Hypothalamus (tissue), 51 donors: ENCODE data around the gene RNF32.

Experiments
- DNase-seq, 51 donors: peaks; one replicate each; lab custom pipeline; 2025; lab: John Stamatoyannopoulos, UW

Gene RNF32

GRCh38 chr7:156640257-156640948 is at the start of gene RNF32:
Gene RNF32 (plus strand): TSS chr7:156640774. CDS start chr7:156643878, 3,104 bp downstream.
- DNase-seq = peak; percentile 55 to 95 (median 86)

- no peak for DNase-seq
Measured at GRCh38 chr7:156592155-156592884, 48.3 kb upstream of the RNF32 start.

DNA sequence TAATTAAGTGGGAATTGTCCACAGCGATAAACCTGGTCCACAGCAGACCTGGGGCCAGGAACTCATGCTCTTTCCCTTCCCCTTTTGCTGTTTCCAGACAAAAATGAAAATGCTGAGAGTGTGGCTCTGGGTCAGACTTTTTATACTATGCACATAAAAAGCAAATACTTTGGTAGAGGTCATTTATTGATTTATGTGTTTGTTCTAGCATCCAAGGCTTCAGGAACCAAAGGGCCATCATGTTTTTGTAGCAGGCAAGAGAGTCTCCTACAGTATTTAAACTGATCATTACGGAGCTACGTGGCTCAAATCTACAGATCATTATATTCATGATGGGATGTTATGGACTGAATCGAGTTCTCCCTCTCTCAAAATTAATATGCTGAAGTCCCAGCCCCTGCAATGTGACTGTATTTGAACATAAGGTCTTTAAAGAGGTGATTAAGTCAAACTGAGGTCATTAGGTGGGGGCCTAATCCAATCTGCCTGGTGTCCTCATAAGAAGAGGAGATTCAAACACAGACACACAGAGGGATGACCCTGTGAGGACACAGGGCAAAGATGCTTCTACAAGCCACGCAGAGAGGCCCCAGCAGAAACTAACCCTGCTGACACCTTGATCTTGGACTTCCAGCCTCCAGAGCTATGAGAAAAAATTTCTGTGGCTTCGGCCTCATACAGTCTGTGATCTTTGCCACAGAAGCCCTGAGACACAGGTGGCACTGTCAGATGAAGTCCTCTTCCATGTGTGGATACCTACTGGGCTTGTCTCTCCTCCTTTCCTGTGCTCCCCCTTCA is 46.1 kb upstream of the RNF32 start:
- DNase-seq = no peak

GRCh38 chr7:156600496-156600895 is 40.1 kb upstream of the RNF32 start:
- no peak for DNase-seq

DNA sequence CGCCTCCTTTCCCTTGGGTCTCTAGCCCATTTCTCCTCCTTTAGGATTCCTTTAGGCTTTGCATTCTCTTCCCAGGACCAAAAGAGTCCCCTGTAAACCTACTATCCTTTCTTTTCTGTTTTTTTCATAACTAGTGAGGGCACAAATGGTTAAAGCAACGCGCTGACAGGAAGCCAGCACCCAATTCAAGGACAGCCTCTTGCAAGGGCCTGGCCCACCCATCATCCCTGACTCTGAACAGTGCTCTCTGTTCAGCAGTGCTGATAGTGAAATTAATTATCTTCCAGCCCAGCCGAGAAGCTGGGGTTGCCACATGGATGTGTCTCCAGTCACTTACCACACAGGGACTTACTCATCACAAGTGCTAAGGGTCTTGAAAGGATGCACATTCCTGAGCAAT is 38.3 kb upstream of the RNF32 start:
- DNase-seq = no peak

GRCh38 chr7:156603011-156603410 is 37.6 kb upstream of the RNF32 start:
- no peak for DNase-seq

GRCh38 chr7:156603629-156604028 is 36.9 kb upstream of the RNF32 start:
- no peak for DNase-seq

GRCh38 chr7:156604311-156604710 is 36.3 kb upstream of the RNF32 start:
- DNase-seq = no peak

DNA sequence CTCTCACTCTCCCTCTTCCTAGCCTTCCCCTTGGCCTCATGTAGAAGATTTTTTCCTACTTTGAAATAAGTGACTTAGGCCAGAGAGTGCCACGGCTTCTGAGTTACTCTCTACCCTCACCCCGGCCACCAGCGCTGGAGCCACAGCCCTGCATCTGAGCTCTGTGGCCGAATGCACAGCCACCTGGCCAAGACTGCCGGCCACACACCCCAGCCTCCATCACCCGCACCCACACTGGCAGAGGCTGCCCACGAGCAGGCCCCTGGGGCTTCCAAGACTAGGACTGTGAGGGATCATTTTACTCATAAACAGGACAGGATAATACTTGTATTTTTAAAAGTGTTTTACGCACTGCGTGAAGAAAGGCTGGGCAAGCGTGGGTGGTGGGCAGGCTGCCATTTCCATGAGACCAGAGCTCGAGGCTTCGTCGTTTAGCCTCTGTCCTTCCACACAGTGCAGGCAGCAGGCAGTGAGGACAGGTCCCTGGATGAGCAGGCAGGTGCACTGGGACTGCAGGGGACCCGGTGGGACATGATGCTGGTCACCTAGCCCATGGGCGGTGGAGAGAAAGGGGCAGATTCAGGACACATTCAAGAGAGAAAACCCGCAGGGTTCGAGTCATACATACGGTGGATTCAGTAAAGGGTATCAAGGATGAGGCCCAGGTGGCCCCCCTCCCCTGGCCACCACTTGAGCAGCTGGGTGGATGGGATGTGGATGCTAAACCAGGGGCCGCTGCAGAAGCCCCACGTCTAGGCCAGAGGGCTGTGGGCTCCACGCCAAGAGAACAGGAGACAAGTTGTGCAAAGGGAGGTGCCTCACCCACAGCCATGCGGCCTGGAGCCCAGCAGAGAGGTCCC is 35.5 kb upstream of the RNF32 start:
- no peak for DNase-seq

DNA sequence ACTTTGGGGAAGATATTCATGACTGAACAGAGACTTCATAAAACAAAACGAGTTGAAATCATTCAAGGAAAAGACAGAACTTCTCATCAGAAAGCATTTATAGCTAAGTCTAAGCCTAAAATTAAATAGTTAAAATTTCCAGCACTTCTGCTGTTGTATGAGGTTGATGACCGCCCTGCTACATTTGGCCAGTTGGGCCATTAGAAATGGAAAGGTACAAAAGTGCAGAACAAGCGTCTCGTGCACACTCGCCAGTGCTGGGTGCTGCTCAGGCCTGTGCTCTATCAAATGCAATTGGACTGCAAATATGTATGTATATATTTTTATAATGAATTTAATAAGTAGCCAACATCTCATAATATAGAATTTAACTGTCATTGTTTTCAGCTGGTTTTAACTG is 34.4 kb upstream of the RNF32 start:
- no peak for DNase-seq

DNA sequence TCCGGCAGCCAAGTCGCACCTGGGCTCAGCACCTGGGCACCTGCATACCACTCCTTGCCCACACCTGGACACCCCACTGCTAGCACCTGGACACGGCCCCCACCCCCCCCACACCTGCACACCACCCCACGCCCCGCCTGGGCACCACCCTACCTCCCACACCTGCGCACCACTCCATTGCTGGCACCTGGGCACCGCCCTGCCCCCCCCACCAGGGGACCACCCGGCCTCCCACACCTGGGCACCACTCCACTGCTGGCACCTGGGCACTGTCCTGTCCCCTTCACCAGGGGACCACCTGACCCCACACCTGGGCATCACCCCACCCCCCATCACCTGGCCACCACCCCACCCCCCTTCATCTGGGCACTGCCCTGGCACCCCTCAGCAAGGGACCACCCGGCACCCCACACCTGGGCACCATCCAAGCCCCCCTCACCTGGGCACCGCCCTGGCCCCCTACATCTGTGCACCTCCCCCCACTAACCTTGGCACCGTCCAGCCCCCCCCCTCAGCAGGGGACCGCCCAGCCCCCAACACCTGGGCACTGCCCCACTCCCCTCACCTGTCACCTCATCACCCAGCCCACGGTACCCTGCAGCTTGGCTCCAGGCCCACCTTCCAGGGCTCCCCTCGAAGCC is 33.8 kb upstream of the RNF32 start:
- DNase-seq = no peak

DNA sequence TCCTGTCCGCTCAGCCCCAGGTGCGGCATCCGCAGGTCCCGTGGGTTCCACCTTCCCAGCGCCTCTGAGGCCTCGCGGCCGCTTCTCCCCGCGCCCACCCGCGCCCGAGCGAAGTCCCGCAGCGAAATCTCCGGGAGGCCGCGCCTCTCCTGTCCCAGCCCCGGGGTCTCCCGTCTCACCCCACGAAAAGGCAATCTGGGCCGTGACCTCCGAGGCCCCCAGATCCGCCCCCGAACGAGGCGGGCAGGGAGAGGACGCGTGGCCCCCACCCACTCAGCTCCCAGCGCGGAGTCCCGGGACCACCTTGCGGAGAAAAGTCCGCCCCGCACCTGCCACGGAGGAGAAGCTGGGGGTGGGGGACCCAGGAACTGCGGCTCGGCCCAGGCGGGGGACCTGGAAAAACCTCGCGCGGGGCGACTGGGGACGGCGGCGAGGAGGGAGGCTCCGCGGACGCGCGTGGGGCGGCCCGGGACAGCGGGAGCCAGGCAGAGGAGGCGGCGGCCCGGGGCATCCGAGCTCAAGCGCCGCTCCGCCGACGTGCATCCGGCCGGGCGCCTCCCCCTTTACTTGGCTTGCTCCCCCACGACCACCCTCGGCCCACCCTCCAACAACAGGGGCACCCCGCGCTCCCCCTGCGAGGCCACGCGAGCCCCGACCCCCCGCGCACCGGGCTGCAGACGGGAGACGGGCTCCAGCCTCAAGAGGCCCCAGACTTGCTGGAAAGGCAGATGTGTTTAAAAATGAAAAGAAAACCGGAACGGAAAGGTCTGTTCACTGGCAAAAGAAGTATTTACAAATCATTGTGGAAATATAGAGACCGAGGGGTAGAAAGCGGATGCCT is 33.0 kb upstream of the RNF32 start:
- DNase-seq = no peak

DNA sequence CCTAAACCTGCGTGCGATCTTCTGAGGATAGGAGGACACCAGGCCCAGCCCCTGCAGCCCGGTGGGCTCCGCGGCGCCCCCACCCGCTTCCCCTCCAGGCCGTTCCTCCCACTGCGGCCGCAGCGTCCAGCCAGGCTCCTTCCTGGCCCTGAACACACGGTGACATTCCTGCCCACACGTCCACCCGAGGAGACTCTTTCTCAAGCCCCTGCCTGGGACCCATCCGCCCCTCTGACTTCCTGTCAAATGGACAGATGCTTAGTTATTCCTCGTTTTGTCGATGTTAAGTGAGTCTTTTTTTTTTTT is 32.4 kb upstream of the RNF32 start:
- DNase-seq = no peak

DNA sequence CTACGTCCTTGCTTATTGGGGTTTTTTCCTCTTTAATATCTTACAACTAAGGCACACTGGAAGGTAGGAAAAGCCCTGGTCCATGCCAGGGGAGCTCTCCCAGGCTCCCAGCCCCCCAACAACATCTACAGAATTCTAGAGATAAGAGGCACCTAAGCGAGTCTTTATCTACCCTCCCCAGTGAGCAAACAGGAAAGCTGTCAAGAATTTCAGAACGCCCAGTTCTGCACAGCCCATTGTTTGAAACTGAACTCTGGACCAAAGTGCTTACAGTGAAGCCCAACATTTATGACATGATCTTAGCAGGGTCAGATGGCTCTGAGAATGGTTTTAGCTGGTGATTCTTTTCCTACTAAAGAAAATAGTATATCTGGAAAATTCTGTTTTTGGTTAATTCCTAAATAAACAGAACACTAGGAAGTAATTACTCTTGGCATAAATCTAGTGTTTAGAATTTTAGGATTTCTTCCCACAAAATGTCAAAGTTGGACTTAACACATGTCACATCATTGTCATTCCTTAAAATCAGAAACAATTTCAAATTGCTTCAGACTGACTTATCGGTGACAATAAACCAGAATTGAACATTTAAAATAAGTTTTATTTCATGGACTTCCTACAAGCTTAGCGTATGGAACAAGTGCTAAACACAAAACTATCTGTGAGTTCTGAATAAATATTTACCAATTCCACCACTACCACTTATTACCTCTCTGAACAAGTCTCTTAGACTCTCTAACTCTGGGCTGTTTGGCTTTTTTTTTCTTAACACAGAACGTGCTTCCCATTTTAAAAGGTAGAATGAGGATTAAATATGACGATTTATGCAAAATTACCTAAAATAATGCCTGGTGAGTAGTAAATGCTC is 31.3 kb upstream of the RNF32 start:
- DNase-seq = no peak

DNA sequence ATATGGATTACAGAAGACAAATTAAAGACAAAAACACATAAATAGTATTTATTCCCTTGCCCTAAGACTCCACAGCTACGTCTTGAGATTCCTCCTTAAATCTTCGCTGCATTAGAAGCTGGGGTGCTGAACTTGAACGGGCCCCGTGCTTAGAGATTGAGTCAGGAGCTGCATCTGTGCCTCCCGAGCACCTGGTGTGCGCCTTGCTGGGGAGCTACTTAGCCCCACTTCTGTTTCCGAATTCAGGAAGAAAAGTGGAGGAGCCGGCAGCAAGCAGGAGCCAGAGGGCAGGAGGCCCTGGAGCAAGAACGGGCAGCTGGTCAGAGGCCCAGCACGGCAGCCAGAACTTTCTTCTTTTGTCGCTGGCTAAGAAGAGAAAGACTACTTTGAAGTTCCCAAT is 30.4 kb upstream of the RNF32 start:
- no peak for DNase-seq

GRCh38 chr7:156610601-156611000 is 30.0 kb upstream of the RNF32 start:
- no peak for DNase-seq

- DNase-seq = no peak
Measured at GRCh38 chr7:156611014-156612010, 29.3 kb upstream of the RNF32 start.
